Stimulated activated CD4-positive, alpha-beta T cell treated with anti-CD3 and anti-CD28 coated beads, Interleukin-1b, Interleukin-23, amount 100 ng/mL, for 48 hours (primary cell): ENCODE data around the gene SLC12A3.
A peak's percentile ranks its signal among the peaks of the same experiment; 100 is the strongest.

Experiments
- DNase-seq: peaks from one replicate; pipeline ENCODE4 v3.0.0-alpha.2; 2020

SLC12A3 gene

GRCh38 chr16:56894331-56894917 lies 29.4 kb downstream of the SLC12A3 start:
- no peak for DNase-seq

- no peak for DNase-seq
Observed at GRCh38 chr16:56895813-56896212, 30.8 kb downstream of the SLC12A3 start.

DNA sequence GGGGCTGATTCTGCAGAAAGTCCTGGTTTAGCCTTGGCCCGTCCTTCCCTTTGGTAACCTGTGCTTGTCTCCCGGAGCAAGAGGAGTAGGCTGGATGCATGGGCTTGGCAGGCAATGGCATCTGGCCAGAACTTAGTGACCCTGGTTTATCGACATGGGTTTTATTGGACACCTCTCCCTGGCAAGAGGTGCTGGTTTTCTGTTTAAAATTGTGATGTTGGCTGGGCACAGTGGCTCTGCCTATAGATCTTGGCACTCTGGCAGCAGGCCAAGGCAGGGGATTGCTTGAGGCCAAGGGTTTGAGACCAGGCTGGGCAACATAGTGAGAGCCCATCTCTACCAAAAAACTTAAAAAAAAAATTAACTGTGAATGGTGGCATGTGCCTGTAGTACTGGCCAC lies 31.2 kb downstream of the SLC12A3 start:
- DNase-seq = no peak

DNA sequence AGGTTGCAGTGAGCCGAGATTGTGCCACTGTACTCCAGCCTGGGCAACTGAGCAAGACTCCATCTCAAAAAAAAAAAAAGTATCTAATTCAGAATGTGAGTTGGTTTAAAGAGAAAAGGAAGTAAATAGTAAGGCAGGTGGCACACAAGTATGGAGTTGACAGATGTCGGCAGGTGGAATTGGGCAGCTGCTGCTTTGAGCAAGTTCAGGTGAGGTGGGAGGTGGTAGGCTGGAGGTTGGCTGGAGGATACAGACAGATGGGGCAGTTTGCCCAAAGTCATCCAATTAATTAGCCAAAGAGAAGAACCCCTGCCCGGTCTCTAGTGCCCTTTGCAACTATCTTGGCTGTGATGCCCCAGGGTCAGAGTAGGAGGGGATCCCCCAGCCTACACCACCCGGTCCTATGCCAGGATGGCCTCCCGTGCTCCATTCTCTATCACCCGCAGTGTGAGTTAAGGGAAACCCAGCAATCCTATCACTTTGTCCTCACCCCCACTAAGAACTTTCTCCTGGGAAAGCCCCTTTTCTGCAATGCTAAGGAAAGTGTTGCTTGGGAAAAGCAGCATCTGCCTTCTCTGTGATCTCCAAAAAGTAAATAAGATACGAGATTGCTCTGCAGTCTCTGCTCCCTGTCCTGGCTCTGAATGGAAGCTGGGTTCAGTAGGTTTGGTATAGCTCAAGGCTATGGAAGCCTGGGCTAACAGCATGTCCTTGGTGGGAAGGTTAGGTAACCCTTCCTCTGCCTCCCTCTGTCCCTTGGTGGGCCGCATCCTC lies 32.2 kb downstream of the SLC12A3 start:
- no peak for DNase-seq

GRCh38 chr16:56898847-56899246 lies 33.8 kb downstream of the SLC12A3 start:
- no peak for DNase-seq

DNA sequence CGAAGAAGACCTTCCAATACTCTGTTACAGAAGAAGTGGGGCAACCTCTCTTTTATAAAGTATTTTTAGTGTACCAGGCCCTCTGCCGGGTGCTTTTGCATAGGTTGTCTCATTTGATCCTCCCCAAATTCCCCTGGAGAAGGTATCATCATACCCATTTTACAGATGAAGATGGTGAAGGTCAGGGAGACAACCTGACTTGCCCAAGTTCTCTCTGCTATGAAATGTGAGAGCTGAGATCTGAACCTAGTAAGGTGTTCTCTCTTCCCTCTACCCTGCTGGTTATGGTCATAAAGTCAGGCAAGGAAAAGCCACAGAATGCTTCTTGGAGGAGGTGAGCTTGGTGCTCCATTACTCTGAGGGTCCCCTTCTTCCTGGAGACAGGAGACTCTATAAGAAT lies 38.9 kb downstream of the SLC12A3 start:
- no peak for DNase-seq

GRCh38 chr16:56907401-56907800 lies 42.4 kb downstream of the SLC12A3 start:
- no peak for DNase-seq

DNA sequence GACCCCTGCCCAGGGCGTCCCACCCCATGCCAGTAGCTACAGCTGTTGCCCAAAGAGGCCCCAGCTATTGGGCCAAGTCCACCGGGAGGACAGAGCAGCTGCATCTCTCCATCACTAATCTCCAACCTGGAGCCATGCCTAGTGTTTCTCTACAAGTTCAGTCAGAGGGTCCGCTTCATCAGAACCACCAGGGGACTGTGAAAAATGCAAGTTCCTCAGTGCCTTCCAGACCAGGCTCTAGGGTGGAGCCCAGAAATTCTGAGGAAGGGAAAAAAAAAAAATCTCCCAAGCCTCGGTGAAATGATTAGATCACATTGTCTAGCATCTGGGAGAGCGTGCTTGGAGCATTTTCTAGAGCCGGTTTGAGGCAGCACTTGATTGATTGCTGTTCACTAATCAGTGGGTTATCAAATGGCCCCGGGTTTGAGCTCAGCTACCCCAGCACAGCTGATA lies 44.5 kb downstream of the SLC12A3 start:
- no peak for DNase-seq

DNA sequence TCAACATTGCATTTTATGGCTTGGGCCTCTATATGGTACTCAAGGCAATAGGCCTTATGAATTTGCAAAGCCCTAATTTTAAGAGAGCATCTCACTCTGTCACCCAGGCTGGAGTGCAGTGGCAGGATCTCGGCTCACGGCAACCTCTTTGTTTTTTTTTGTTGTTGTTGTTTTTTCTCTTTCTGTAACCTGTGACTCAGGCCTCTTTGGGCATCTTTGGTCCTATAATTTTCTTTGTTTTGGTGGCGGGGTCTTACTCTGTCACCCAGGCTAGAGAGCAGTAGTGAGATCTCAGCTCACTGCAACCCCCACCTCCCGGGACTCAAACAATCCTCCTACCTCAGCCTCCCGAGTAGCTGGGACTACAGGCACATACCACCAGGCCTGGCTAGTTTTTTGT lies 45.1 kb downstream of the SLC12A3 start:
- no peak for DNase-seq

DNA sequence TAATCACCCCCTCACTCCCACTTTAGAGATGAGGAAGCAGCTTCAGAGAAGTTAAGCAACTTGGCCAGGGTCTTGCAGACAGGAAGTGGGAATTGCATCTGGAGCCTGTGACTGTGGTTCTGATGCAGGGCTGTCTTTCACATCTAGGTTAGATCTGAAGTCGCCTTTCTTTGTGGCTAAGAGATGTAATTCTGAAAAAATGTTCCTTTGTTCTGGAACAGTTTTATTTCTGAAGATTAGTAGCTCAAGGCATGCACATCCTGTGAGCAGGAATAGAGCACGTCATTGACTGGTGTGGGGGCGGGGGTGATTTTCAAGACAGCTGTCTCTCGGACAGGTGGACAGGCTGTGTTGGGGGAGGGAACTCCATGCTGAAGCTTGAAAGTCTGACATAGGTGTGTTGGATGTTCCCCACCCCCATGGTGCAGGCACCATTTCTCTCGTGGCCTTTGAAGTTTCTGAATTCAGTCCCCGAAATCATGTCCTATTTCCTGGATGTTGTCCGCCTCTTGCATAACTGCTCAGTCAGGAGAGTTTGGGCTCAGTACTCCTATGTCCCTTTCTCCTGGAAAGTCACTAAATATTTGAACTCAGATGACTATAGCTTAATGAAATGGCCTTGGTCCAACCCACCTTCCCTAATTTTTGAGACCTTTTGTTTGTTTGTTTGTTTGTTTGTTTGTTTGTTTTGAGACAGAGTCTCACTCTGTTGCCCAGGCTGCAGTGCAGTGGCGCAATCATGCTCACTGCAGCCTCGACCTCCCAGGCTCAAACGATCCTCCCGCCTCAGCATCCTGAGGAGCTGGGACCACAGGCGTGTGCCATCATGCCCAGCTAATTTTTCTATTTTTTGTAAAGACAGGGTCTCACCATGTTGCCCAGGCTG lies 45.9 kb downstream of the SLC12A3 start:
- DNase-seq = peak; percentile 19

- DNase-seq = no peak
Observed at GRCh38 chr16:56911771-56912571, 47.0 kb downstream of the SLC12A3 start.

DNA sequence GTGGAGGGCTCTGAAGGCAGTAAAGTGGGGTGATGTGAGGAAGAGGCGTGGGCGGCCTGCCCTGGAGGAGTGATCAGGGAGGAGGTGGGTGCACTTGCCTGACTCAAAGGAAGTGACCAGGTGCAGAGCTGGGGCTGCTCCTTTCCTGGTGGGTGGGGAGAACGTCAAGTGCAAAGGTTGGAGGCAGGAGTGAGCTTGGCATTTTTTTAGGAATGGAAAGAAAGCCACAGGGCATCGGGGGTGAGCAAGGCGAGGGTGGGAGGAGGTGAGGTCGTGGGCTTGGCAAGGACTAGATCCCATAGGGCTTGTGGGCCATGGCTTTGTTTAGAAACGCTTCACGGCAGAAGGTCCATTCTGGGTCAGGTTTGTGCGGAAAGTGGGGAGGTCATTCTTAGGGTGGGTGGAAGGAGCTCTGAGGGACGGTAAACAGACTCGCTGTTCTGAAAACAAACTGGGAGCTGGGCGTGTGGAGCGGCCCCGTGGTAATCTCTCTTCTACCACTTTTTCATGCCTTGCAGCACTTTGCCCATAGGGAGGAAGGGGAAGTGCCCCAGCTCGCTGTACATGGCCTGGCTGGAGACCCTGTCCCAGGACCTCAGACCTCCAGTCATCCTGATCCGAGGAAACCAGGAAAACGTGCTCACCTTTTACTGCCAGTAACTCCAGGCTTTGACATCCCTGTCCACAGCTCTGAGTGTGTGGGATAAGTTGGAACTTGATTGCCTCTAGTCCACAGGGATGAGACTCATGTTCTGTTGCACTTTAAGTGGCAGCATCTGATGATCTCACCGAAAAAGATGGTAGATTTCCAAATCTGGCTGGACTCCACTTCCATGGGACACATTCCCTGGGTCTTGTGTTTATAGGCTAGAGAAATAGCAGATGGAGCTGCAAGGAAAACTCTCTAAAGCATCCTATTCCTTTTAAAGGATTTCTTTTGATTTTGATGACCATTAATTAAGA lies 48.0 kb downstream of the SLC12A3 start:
- no peak for DNase-seq

DNA sequence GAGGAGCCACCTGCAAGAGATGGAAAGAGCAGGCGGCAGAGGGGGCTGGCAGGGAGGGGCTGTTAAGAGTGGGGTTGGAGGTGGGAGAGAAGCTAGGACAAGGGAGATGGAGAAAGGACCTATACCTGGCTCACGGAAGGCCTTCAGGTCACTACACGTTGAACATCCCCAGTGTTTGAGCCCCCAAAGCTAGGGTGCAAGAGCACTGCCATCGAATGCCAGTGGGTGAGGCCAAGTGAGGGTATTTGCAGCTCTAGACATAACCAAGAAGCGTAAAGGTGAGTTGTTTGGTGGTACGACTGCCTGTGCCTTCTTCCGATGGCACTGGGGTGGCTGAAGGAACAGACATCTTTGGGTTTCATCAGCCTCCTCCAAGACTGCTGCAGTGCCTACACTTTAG lies 49.9 kb downstream of the SLC12A3 start:
- DNase-seq = no peak

GRCh38 chr16:56915336-56916119 lies 50.5 kb downstream of the SLC12A3 start:
- DNase-seq = no peak

DNA sequence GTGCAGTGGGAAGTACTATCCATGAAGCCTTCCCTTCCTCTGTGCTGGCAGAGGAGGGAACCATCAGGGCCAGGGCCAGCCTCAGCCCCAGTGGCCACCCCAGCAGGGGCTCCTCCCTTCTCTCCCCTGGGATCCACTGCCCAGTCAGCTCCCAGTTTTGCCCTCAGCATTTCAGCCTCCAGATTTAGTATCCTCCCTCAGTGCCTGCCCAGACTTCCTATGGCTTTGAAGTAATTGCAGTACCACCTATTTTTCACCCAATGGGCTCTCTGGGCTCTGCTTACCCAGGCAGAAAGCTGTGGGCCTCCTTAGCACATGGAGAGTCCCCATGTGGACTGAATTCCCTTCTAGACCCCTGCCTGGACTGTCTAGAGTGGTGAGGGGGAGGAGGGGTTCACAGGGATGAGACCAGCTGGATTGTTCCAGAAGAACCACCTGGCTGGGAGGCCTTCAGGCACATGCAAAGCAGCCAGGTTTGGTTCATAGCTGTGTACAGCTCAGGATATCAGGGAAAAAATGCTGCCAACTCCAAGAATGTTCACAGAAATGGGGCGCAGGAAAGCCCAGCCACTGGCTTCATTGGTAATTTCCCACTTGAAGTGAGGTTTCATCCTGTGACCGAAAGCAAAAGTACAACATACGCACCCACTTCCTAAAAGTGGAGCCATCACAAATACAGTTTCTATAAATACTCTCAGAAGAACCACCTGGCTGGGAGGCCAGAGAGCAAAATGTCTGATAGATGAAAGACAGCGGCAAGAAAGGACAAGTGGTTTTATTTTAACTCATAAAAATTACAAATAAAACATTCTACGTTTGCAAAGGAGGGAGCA lies 51.8 kb downstream of the SLC12A3 start:
- DNase-seq = peak; percentile 14

DNA sequence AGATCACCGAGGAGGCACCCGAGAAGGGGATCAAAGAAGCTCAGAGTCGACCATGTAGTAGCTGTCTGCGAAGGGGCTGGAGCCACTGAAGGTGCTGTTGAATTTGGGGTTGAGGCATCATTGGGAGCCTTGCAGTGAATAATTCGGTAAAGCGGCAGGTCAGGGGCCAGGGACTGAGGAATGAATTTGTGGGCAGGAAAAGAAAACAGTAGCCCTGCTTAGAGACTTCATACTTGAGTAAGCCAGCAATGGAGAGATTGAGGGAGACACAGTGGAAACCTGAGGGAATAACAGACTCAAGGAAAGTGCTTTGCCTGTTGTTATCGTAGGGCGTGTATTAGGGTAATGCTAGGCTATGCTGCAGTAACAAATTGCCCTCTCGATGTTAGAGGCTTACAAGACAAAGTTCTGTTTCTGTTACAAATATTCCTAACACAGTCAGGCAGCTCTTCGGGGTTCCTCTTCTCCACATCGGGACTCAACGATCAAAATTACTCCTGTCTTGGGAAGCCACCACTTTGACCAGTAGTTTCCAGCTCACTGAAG lies 53.5 kb downstream of the SLC12A3 start:
- DNase-seq = no peak

GRCh38 chr16:56919099-56919800 lies 54.2 kb downstream of the SLC12A3 start:
- DNase-seq = no peak

DNA sequence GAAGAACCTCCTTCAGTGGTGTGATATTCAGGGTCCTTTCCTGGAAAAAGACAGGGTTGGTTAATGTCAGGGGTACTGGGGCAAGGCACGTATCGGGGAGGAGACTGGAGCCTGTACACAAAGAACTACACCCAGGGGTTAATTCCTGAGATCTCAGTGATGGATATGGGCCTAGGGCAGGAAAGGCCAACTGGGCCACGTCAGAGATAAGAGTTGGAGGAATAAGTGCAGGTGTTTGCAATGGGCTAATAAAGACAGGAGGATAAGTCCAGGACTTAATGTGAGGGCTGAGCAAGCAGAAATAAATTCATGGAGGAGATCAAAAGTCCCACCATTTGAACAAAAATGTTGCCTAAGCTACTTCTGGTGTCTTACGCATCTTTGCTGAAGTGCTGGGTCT lies 56.6 kb downstream of the SLC12A3 start:
- DNase-seq = no peak
